ENCODE measurements around the gene TUFM.
A peak's percentile ranks its signal among the peaks of the same experiment; 100 is the strongest.

TUFM gene

GRCh38 chr16:28846933-28847273, 755 bp upstream of the TUFM start:
- no peaks in the 10 kb centered on the region for H3K27me3 ChIP-seq (replicated peaks; ENCODE audit: control insufficient read depth, insufficient read depth, low read length)
- peaks cover 19% of the 10 kb centered on the region for H3K4me1 ChIP-seq (ENCODE audit: control insufficient read depth, insufficient read depth, low read length)
- DNase-seq (ENCODE audit: low read depth): peak; percentile 33
- no peaks in the 10 kb centered on the region for H3K9me3 ChIP-seq (ENCODE audit: control insufficient read depth, low read length)
- H3K9ac ChIP-seq (ENCODE audit: low read length): peak overlapping the region; percentile 99
- H3K36me3 ChIP-seq (ENCODE audit: control insufficient read depth, insufficient read depth, low read length, severe bottlenecking): peaks cover 29% of the 10 kb centered on the region
- H3K4me3 ChIP-seq (ENCODE audit: low read length): peak overlapping the region; percentile 100

DNA sequence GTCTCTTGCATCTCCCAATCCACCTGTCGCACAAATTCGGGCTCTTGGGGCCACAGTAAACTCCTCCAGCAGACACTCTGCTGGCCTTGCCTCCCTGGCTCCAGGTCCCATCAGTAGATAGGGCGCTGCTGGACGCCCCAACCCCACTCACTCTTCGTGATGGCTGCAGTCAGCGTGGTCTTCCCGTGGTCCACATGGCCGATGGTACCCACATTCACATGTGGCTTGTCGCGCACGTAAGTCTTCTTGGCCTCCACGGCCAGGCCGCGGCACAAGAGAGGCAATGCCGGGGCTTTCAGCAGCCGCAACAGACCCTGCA, 428 bp downstream of the TUFM start:
- Histone ChIP-seq H3K36me3 (ENCODE audit: control insufficient read depth, insufficient read depth, low read length, severe bottlenecking) (peaks cover 31% of the 10 kb centered on the region), H3K9me3 (ENCODE audit: control insufficient read depth, low read length) (no peaks in the 10 kb centered on the region), H3K4me1 (ENCODE audit: control insufficient read depth, insufficient read depth, low read length) (peaks cover 19% of the 10 kb centered on the region), H3K4me3 (ENCODE audit: low read length) (peak overlapping the region; percentile 100), H3K9ac (ENCODE audit: low read length) (peak overlapping the region; percentile 99), H3K27me3 (replicated peaks; ENCODE audit: control insufficient read depth, insufficient read depth, low read length) (no peaks in the 10 kb centered on the region)
- no peak for DNase-seq (ENCODE audit: low read depth)

DNA sequence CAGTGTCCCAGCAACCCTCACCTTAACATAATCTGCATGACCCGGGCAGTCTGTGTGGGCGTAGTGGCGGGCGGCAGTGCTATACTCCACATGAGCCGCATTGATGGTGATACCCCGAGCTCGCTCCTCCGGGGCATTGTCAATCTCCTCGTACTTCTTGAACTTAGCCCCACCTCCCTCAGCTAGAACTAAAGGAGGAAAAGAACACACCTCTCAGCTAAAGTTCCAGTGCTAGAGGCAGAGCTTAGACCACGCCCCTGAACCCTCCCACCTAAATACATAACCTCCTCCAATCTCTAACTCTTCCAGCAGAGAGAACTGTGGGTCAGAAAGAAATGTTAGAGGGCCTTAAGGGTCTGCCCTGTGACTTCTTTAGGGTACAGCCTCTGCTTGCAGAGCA, 855 bp downstream of the TUFM start:
- H3K27me3 ChIP-seq (replicated peaks; ENCODE audit: control insufficient read depth, insufficient read depth, low read length): no peaks in the 10 kb centered on the region
- H3K4me3 ChIP-seq (ENCODE audit: low read length): peak overlapping the region; percentile 100
- H3K9me3 ChIP-seq (ENCODE audit: control insufficient read depth, low read length): no peaks in the 10 kb centered on the region
- DNase-seq (ENCODE audit: low read depth): peak; percentile 38
- peak overlapping the region; percentile 99 for H3K9ac ChIP-seq (ENCODE audit: low read length)
- H3K36me3 ChIP-seq (ENCODE audit: control insufficient read depth, insufficient read depth, low read length, severe bottlenecking): peaks cover 31% of the 10 kb centered on the region
- H3K4me1 ChIP-seq (ENCODE audit: control insufficient read depth, insufficient read depth, low read length): peaks cover 19% of the 10 kb centered on the region

DNA sequence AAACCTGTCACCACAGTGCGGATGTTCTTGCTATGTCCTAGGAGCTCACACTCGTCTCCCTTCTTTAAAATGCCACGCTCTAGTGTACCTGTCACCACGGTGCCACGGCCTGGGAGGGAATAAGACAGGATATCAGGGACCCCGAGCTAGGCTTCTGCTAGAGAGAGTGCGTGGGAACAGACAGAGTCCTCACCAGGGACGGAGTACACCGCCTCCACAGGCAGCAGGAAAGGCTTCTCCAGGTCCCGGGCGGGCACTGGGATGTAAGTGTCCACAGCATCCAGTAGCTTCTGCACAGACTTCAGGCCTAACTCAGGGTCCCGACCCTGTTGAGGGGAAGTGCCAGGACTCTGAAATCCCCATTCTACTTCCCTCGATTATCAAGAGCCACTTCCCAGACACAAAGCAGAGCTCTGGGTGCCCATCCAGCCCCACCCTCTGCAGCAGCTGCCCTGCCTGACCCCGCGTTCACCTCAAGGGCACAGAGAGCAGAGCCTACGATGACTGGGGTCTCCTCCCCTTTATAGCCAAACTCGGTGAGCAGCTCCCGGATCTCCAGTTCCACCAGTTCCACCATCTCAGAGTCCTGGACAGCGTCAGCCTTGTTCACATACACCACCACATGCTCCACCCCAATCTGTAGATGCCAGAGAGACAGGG, 1.8 kb downstream of the TUFM start:
- Histone ChIP-seq H3K9ac (ENCODE audit: low read length) (peak overlapping the region; percentile 99), H3K27me3 (replicated peaks; ENCODE audit: control insufficient read depth, insufficient read depth, low read length) (no peaks in the 10 kb centered on the region), H3K4me1 (ENCODE audit: control insufficient read depth, insufficient read depth, low read length) (peaks cover 19% of the 10 kb centered on the region), H3K36me3 (ENCODE audit: control insufficient read depth, insufficient read depth, low read length, severe bottlenecking) (peaks cover 31% of the 10 kb centered on the region), H3K4me3 (ENCODE audit: low read length) (peak overlapping the region; percentile 100), H3K9me3 (ENCODE audit: control insufficient read depth, low read length) (no peaks in the 10 kb centered on the region)
- no peak for DNase-seq (ENCODE audit: low read depth)

GRCh38 chr16:28843766-28844165, 2.4 kb downstream of the TUFM start:
- Histone ChIP-seq H3K9ac (ENCODE audit: low read length) (no peak overlapping the region), H3K36me3 (ENCODE audit: control insufficient read depth, insufficient read depth, low read length, severe bottlenecking) (peaks cover 31% of the 10 kb centered on the region), H3K4me3 (ENCODE audit: low read length) (no peak overlapping the region), H3K4me1 (ENCODE audit: control insufficient read depth, insufficient read depth, low read length) (peaks cover 19% of the 10 kb centered on the region), H3K9me3 (ENCODE audit: control insufficient read depth, low read length) (no peaks in the 10 kb centered on the region), H3K27me3 (replicated peaks; ENCODE audit: control insufficient read depth, insufficient read depth, low read length) (no peaks in the 10 kb centered on the region)
- DNase-seq (ENCODE audit: low read depth): no peak

DNA sequence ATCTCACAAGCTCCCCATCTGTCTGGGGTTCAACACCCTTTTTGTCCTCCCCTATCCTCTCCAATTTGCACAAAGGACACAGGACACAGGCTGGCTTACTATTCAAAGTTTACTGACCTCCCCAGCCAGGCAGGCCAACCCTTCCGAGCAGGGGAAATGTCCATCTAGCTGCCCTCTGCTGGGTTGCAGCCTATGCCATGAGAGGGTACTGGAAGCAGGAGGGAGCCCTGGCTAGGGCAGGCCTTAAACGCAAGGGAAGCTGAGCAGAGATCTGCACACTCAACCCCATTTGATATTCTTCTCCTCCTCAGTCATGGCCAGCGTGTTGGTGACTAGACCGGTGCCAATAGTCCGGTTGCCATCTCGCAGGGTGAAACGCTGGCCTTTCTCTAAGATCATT, 3.5 kb downstream of the TUFM start:
- peaks cover 37% of the 10 kb centered on the region for H3K36me3 ChIP-seq (ENCODE audit: control insufficient read depth, insufficient read depth, low read length, severe bottlenecking)
- no peak overlapping the region for H3K9ac ChIP-seq (ENCODE audit: low read length)
- H3K4me3 ChIP-seq (ENCODE audit: low read length): no peak overlapping the region
- no peaks in the 10 kb centered on the region for H3K27me3 ChIP-seq (replicated peaks; ENCODE audit: control insufficient read depth, insufficient read depth, low read length)
- H3K4me1 ChIP-seq (ENCODE audit: control insufficient read depth, insufficient read depth, low read length): peaks cover 19% of the 10 kb centered on the region
- DNase-seq (ENCODE audit: low read depth): no peak
- H3K9me3 ChIP-seq (ENCODE audit: control insufficient read depth, low read length): no peaks in the 10 kb centered on the region

DNA sequence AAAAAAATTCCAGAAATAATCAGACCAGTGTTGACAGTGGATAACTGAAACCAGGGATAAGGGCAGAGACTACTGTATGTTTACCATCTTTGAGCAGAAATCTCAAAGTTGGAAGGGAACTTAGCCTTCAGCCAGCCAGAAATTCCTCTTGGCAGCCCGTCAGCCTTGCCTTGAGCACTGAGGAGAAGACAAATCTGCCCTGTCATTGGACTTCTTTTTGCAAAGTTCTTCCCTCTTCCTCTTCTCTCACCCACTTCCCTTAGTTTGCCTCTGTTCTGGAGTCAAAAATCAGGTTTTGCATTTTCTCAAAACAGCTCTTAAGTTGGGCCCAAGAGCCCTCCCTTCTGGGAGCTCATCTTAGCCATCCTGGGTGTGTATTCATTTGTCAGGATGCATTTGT, 6.2 kb downstream of the TUFM start:
- Histone ChIP-seq H3K9me3 (ENCODE audit: control insufficient read depth, low read length) (no peaks in the 10 kb centered on the region), H3K9ac (ENCODE audit: low read length) (peak overlapping the region; percentile 56), H3K27me3 (replicated peaks; ENCODE audit: control insufficient read depth, insufficient read depth, low read length) (no peaks in the 10 kb centered on the region), H3K4me3 (ENCODE audit: low read length) (no peak overlapping the region), H3K36me3 (ENCODE audit: control insufficient read depth, insufficient read depth, low read length, severe bottlenecking) (peaks cover 63% of the 10 kb centered on the region), H3K4me1 (ENCODE audit: control insufficient read depth, insufficient read depth, low read length) (peaks cover 4% of the 10 kb centered on the region)
- no peak for DNase-seq (ENCODE audit: low read depth)

DNA sequence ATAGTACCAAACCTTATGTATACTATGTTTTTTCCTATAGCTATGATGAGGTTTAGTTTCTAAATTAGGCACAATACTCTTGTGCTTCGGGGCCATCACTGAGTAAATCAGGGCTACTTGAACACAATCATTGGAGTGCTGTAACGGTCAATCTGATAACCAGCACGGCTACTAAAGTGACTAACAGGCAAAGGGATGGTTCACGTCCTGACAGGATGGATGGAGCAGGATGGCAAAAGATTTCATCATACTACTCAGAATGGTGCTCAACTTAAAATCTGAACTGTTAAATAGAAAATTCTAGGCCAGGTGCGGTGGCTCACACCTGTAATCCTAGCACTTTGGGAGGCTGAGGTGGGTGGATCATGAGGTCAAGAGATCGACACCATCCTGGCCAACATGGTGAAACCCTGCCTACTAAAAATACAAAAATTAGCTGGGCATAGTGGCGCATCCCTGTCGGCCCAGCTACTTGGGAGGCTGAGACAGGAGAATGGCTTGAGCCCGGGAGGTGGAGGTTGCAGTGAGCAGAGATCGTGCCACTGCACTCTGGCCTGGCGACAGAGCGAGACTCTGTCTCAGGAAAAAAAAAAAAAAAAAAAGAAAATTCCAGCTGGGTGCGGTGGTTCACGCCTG, 7.0 kb downstream of the TUFM start:
- no peak for DNase-seq (ENCODE audit: low read depth)
- Histone ChIP-seq H3K9ac (ENCODE audit: low read length) (peak overlapping the region; percentile 56), H3K4me3 (ENCODE audit: low read length) (no peak overlapping the region), H3K9me3 (ENCODE audit: control insufficient read depth, low read length) (no peaks in the 10 kb centered on the region), H3K4me1 (ENCODE audit: control insufficient read depth, insufficient read depth, low read length) (no peaks in the 10 kb centered on the region), H3K27me3 (replicated peaks; ENCODE audit: control insufficient read depth, insufficient read depth, low read length) (no peaks in the 10 kb centered on the region), H3K36me3 (ENCODE audit: control insufficient read depth, insufficient read depth, low read length, severe bottlenecking) (peaks cover 64% of the 10 kb centered on the region)

GRCh38 chr16:28838558-28838918, 7.6 kb downstream of the TUFM start:
- Histone ChIP-seq H3K27me3 (replicated peaks; ENCODE audit: control insufficient read depth, insufficient read depth, low read length) (no peaks in the 10 kb centered on the region), H3K9me3 (ENCODE audit: control insufficient read depth, low read length) (no peaks in the 10 kb centered on the region), H3K36me3 (ENCODE audit: control insufficient read depth, insufficient read depth, low read length, severe bottlenecking) (peaks cover 64% of the 10 kb centered on the region), H3K4me1 (ENCODE audit: control insufficient read depth, insufficient read depth, low read length) (no peaks in the 10 kb centered on the region), H3K4me3 (ENCODE audit: low read length) (no peak overlapping the region), H3K9ac (ENCODE audit: low read length) (no peak overlapping the region)
- DNase-seq (ENCODE audit: low read depth): no peak

DNA sequence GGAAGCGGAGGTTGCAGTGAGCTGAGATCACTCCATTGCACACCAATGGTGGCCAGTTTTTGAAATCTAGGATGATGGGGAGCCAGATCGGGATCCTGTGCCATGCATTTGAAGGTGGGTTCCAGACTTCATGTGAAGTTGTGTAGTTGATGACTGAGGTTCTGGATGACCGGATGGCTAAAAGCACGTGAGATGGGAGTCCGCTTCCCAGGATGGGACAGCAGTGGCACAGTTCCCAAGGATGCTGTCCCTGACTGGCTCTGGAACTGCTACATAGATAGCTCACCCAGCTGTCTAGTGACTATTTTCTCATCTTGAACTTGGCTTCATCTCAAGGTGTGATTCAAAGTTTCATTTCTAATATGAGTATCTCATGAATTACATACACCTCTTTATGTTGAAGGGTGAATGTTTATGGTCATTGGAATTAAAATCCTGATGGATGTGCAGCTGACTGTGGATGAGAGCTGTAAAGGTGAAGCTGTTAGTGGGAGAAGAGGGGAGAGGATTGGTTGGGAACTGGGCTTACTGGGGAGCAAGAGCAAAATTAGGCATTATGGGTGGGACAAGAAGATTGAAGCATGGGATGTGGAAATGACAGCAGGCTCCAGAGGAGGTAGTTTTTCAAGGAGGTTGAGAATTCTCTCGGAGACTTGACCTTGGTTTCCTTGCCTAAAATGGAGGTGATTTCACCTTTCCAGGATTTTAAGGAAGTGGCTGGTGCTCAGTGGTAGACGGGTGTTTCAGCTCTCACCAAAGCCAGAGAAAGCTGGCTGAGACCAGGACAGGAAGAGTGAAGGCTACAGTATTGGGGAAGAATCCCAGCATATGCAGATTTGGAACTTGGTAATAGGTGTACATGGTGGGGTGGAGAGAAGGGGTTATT, 8.2 kb downstream of the TUFM start:
- Histone ChIP-seq H3K36me3 (ENCODE audit: control insufficient read depth, insufficient read depth, low read length, severe bottlenecking) (peaks cover 64% of the 10 kb centered on the region), H3K4me3 (ENCODE audit: low read length) (no peak overlapping the region), H3K9ac (ENCODE audit: low read length) (no peak overlapping the region), H3K27me3 (replicated peaks; ENCODE audit: control insufficient read depth, insufficient read depth, low read length) (no peaks in the 10 kb centered on the region), H3K4me1 (ENCODE audit: control insufficient read depth, insufficient read depth, low read length) (no peaks in the 10 kb centered on the region), H3K9me3 (ENCODE audit: control insufficient read depth, low read length) (no peaks in the 10 kb centered on the region)
- DNase-seq (ENCODE audit: low read depth): no peak

GRCh38 chr16:28836761-28837064, 9.4 kb downstream of the TUFM start:
- Histone ChIP-seq H3K4me3 (ENCODE audit: low read length) (no peak overlapping the region), H3K36me3 (ENCODE audit: control insufficient read depth, insufficient read depth, low read length, severe bottlenecking) (peaks cover 64% of the 10 kb centered on the region), H3K9me3 (ENCODE audit: control insufficient read depth, low read length) (no peaks in the 10 kb centered on the region), H3K9ac (ENCODE audit: low read length) (no peak overlapping the region), H3K4me1 (ENCODE audit: control insufficient read depth, insufficient read depth, low read length) (no peaks in the 10 kb centered on the region), H3K27me3 (replicated peaks; ENCODE audit: control insufficient read depth, insufficient read depth, low read length) (no peaks in the 10 kb centered on the region)
- no peak for DNase-seq (ENCODE audit: low read depth)

Measured in adipocyte (in vitro differentiated cells).